Ishikawa (cell line): Measurements from ENCODE around the gene CAPN6.

Experiments
- CEBPB ChIP-seq: IDR thresholded peaks from 2 replicates; pipeline ENCODE4 v1.6.1; 2012
- CREB1 ChIP-seq: IDR thresholded peaks from 2 replicates; pipeline ENCODE4 v1.6.1; 2012; ENCODE audit warnings: low read depth
- EGR1 ChIP-seq: IDR thresholded peaks from 2 replicates; pipeline ENCODE4 v1.6.1; 2012
- EP300 ChIP-seq: IDR thresholded peaks from 2 replicates; pipeline ENCODE4 v1.6.1; 2012; ENCODE audit warnings: borderline replicate concordance
- FOXM1 ChIP-seq: IDR thresholded peaks from 2 replicates; pipeline ENCODE4 v1.6.1; 2012; ENCODE audit warnings: low read depth, borderline replicate concordance
- NFIC ChIP-seq: IDR thresholded peaks from 2 replicates; pipeline ENCODE4 v1.6.1; 2012
- RAD21 ChIP-seq: IDR thresholded peaks from 2 replicates; pipeline ENCODE4 v1.6.1; 2012; ENCODE audit warnings: low read depth
- TAF1 ChIP-seq: IDR thresholded peaks from 2 replicates; pipeline ENCODE4 v1.6.1; 2012; ENCODE audit warnings: low read depth, mild to moderate bottlenecking
- TCF12 ChIP-seq: IDR thresholded peaks from 2 replicates; pipeline ENCODE4 v1.6.1; 2012; ENCODE audit warnings: low read depth
- TEAD4 ChIP-seq: IDR thresholded peaks from 2 replicates; pipeline ENCODE4 v1.6.1; 2012
- YY1 ChIP-seq: IDR thresholded peaks from 2 replicates; pipeline ENCODE4 v1.6.1; 2012; ENCODE audit warnings: low read depth
- ZBTB7A ChIP-seq: IDR thresholded peaks from 2 replicates; pipeline ENCODE4 v1.6.1; 2012; ENCODE audit warnings: low read depth
- TF ChIP-seq, protein P1 (sequence below): IDR thresholded peaks from 2 replicates; pipeline ENCODE4 v1.6.1; 2012
- TF ChIP-seq, protein P2 (sequence below): IDR thresholded peaks from 2 replicates; pipeline ENCODE4 v1.6.1; 2012; ENCODE audit warnings: low read depth, mild to moderate bottlenecking
- TF ChIP-seq, protein P3 (sequence below): IDR thresholded peaks from 2 replicates; pipeline ENCODE4 v1.6.1; 2012

CAPN6 gene

DNA sequence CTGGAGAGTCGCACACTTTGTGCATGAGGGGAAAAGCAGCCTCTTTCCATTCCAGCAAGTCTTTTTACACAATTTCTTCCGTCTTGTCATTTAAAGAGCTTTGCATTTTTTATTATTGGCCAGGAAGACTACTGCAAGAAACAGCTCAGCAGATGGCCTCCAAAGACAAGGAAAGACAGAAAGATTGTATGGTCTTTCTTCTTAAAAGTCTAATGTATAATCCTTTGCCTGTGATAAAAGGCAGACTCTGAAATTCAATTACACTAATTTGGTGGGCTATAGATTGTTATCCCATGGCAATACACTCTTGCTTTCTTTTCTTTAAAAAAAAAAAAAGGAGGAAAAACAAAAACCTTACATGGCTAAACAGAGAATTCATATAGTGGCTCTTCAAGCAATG, 5.9 kb downstream of the CAPN6 start:
- TF ChIP-seq NFIC (no peak), TEAD4 (no peak), CREB1 (no peak), YY1 (no peak), TAF1 (no peak), RAD21 (no peak), TCF12 (no peak), CEBPB (no peak), EP300 (no peak), ZBTB7A (no peak), FOXM1 (no peak), EGR1 (no peak)
- TF ChIP-seq, protein P1, sequence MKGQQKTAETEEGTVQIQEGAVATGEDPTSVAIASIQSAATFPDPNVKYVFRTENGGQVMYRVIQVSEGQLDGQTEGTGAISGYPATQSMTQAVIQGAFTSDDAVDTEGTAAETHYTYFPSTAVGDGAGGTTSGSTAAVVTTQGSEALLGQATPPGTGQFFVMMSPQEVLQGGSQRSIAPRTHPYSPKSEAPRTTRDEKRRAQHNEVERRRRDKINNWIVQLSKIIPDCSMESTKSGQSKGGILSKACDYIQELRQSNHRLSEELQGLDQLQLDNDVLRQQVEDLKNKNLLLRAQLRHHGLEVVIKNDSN = no peak
- TF ChIP-seq, protein P2, sequence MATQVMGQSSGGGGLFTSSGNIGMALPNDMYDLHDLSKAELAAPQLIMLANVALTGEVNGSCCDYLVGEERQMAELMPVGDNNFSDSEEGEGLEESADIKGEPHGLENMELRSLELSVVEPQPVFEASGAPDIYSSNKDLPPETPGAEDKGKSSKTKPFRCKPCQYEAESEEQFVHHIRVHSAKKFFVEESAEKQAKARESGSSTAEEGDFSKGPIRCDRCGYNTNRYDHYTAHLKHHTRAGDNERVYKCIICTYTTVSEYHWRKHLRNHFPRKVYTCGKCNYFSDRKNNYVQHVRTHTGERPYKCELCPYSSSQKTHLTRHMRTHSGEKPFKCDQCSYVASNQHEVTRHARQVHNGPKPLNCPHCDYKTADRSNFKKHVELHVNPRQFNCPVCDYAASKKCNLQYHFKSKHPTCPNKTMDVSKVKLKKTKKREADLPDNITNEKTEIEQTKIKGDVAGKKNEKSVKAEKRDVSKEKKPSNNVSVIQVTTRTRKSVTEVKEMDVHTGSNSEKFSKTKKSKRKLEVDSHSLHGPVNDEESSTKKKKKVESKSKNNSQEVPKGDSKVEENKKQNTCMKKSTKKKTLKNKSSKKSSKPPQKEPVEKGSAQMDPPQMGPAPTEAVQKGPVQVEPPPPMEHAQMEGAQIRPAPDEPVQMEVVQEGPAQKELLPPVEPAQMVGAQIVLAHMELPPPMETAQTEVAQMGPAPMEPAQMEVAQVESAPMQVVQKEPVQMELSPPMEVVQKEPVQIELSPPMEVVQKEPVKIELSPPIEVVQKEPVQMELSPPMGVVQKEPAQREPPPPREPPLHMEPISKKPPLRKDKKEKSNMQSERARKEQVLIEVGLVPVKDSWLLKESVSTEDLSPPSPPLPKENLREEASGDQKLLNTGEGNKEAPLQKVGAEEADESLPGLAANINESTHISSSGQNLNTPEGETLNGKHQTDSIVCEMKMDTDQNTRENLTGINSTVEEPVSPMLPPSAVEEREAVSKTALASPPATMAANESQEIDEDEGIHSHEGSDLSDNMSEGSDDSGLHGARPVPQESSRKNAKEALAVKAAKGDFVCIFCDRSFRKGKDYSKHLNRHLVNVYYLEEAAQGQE = no peak
- TF ChIP-seq, protein P3, sequence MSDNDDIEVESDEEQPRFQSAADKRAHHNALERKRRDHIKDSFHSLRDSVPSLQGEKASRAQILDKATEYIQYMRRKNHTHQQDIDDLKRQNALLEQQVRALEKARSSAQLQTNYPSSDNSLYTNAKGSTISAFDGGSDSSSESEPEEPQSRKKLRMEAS = no peak

DNA sequence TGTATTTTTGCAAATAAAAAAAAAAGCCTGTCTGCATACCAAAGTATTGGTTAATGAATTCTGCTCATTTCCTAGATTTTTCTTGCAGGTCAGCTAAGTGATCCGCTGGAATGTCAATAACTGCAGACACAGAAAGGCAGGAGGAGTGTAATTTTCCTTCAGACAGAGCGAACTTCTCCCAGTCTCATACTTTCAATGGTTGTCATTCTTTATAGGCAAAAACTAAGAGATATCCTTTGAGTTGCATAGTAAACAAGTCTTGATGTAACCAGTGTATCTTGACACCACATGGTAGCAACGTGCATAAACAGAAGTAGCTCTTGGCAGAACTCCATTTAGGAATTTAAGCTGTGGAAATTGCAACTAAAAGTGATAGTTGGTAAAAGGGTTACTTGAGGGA, 8.2 kb downstream of the CAPN6 start:
- no peak for TF ChIP-seq TEAD4
- no peak for TF ChIP-seq YY1
- no peak for TF ChIP-seq EGR1
- TF ChIP-seq NFIC = no peak
- TF ChIP-seq FOXM1 = no peak
- TF ChIP-seq TCF12 = no peak
- TF ChIP-seq, protein P1 = no peak
- TF ChIP-seq, protein P2 = no peak
- TF ChIP-seq ZBTB7A = no peak
- no peak for TF ChIP-seq TAF1

DNA sequence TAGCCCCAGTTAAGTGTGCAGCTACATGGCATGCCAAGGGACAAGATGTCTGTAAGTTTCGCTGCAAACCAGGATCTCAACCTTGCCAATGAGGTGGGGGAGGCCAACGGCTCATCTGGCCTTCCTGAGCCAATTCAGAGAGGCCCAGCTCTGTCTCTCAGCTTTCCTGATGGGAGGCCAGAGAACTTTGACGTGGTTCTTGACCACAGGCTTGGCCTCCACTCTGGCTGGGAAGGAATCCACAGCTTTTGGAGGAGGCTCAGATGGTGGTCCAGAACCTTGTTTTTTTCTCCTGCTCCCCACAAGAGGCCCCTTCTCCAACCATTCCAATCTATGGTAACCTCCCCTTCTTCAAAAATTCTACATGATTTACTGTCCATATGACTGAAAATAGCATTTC, 9.8 kb downstream of the CAPN6 start:
- TF ChIP-seq TAF1 (no peak), YY1 (no peak), FOXM1 (no peak)

DNA sequence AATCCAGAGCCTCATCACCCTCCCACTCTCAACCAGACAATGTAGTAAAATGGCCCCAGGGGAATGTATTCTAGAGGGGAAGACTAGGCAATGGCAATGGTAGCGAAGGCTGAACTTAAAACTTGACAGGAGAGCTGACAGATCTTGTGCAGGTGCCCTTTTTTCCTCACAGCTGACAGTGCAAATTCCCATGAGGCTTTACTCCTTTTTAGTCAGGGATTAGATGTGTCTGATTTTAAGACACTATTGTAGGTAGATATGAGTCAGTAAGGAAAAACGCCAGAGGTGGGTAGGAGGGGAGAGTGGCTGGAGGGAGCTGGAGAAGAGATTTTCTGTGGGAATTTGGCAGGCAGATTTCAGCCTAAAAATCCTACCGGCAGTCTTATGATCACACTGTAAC, 10.7 kb downstream of the CAPN6 start:
- TF ChIP-seq FOXM1 (no peak), RAD21 (no peak), EGR1 (no peak)

DNA sequence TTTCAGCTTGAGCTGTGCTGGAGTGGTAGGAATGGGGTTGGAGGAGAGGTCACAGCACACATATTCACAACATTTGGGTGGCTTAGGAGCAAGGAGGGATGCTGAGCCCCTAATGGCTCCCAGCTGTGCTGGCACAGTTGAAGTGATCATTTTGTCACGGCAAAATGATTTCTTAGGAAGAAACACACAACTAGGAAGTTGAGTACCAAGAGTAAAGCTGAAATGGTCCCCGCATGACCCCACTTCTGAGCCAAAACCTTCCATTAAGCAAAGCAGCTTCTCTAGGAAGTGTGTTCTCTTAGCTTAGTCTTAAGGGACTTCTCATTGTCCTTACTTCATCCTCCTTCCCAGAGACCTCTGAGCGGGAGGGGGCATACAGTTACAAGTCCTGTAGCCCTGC, 12.6 kb downstream of the CAPN6 start:
- TF ChIP-seq RAD21 (no peak), CREB1 (no peak), YY1 (no peak), ZBTB7A (no peak), FOXM1 (no peak), TCF12 (no peak), TEAD4 (no peak), NFIC (no peak), EGR1 (no peak), EP300 (no peak), TAF1 (no peak), CEBPB (no peak)
- TF ChIP-seq, protein P1 = no peak
- TF ChIP-seq, protein P2 = no peak
- TF ChIP-seq, protein P3 = no peak
